Omental fat pad (tissue), 4 donors: ENCODE data around the gene BCR. TPM values are rescaled to one million over a fixed set of nuclear protein-coding genes. Genes with fewer than 3 reads are reported as not detected.
"Not testable (repeated sequence)": the region's sequence is repeated elsewhere in the genome, so short reads cannot be mapped to it uniquely, and the experiment has no call there.

Experiments
- ATAC-seq: fragments of 150-250 bp; one replicate; pipeline ENCODE4 v1.9.1; 2016; ENCODE audit warnings: mild to moderate bottlenecking, moderate library complexity; ENCODE audit not compliant: low FRiP score
- DNase-seq: peaks from one replicate; pipeline ENCODE4 v3.0.0-alpha.2; 2019; ENCODE audit warnings: low spot score
- total RNA-seq, 4 donors: library from RNA; depleted of rRNA; stranded (reverse); fragments of >200 nt; gene quantifications; one replicate each; pipeline ENCODE4 v1.1.0, GENCODE V29; 2016
- TF ChIP-seq, protein P1 (sequence below), 3 donors: fragments of 450-650 bp; IDR thresholded peaks; one replicate each; pipeline ENCODE4 v1.5.1; 2016 to 2017; ENCODE audit warnings: antibody characterized with exemption in 3 of 3, mild to moderate bottlenecking in 3 of 3, moderate library complexity in 2 of 3

The BCR gene
- total RNA-seq, 4 donors from 2014 or later = 34.8 to 128 (median 51.4) TPM

DNA sequence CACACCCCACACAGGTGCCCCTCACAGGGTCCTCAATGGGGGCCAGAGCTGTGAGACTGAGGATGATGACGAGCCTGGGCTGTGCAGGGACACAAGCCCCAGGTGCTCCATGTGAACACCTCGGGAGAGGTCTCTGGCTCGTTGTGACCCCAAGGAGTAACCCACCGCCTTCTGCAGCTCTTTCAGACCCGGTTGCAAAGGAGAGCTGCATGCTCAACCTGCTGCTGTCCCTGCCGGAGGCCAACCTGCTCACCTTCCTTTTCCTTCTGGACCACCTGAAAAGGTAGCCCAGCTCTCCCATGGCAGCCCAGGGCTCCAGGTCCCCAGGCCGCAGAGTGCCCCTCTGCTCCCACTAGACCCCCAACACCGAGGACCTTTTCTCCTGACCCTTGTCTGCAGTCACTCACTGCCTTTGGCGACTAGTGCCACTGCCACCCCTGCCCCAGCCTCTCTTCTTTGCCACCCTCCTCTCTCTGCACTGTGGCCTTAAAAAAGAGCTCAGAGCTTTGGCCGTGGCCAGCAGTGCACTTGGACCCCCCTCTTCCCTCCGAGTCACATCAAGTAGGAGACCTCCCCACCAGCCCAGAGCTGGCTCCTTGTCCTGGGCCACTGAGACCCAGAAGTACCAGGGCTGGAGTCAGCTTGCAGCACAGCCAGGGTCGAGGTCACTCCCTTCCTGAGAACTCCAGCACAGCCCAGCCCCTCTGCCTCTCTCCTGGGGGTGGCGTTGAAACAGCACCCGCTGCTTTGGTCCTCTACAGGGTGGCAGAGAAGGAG lies 133.7 kb downstream of the BCR start:
- no peak for DNase-seq
- ATAC-seq = peak; percentile 37
- TF ChIP-seq, protein P1, sequence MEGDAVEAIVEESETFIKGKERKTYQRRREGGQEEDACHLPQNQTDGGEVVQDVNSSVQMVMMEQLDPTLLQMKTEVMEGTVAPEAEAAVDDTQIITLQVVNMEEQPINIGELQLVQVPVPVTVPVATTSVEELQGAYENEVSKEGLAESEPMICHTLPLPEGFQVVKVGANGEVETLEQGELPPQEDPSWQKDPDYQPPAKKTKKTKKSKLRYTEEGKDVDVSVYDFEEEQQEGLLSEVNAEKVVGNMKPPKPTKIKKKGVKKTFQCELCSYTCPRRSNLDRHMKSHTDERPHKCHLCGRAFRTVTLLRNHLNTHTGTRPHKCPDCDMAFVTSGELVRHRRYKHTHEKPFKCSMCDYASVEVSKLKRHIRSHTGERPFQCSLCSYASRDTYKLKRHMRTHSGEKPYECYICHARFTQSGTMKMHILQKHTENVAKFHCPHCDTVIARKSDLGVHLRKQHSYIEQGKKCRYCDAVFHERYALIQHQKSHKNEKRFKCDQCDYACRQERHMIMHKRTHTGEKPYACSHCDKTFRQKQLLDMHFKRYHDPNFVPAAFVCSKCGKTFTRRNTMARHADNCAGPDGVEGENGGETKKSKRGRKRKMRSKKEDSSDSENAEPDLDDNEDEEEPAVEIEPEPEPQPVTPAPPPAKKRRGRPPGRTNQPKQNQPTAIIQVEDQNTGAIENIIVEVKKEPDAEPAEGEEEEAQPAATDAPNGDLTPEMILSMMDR (IDR thresholded peaks at IDR 0.05) = no peak

- ATAC-seq (peak; percentile 59), DNase-seq (peak; percentile 48)
- TF ChIP-seq, protein P1 (IDR thresholded peaks at IDR 0.05) = peak in 1 of 3 donors; percentile 3
These were observed 135.1 kb downstream of the BCR start for GRCh38 chr22:23315341-23315917.

DNA sequence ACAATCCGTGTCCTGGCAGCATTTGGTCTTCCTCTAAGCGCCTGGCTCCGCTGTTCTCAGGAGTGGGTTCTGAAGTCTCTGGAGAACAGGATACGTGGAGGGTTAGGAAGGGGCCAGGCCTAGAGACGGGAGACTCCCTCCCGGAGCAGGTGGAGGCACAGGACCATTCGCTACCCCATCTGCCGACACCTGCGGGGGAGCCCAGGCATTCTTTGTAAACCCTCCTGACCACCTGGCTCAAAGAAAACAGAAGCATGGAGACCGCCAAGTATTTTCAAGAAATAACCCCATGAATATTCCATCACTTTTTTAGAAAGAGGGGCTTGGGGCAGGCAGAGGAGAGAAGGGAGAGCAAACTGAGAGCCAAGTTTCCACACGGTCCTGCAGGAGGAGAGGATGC lies 136.3 kb downstream of the BCR start:
- not testable (repeated sequence) for DNase-seq

DNA sequence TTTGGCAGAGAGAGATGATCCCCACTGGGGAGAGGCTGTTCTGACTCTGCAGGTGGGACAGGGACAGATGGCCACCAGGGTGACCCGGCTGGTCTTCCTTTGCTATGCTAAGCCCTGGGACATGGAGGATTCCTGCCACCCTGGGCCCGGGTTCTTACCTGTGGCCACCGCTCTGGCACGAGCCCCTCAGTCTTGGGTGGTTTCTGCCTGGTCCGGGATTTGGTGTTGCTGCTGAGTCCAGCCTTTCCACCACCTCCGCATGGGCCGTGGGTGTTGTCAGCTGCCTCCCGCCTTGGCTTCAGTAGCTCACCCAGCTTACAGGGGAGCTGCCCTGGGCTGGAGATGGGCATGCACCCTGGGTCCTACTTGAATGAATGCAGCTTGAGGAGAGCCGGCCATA lies 138.0 kb downstream of the BCR start:
- DNase-seq, ATAC-seq: not testable (repeated sequence)

More for the DNA sequence above, 136.3 kb downstream of the BCR start:
- ATAC-seq = not testable (repeated sequence)

DNA sequence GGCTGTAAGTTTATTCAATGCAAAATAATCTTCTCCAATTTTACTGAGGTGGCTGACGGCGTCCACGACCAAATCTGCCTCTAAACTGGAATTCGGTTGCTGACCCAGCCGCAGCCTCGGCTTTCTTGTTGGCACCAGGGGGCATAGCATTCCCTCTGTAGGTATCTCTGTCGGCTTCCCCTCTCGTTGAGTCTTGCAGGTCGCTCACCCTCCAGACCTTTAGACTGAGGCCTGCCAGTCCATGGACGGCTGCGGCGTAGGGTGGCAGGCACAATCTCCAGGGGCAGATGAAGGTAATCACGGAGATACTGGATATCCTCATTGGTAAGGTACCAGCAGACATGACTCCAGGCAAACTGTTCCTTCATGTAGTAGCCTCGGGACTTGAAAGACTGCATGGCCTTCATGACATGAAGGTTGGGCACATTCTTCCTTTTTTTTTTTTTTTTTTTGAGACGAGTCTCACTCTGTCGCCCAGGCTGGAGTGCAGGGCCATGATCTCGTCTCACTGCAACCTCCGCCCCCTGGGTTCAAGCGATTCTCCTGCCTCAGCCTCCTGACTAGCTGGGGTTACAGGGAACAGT lies 142.3 kb downstream of the BCR start:
- ATAC-seq, DNase-seq: not testable (repeated sequence)

- not testable (repeated sequence) for ATAC-seq, DNase-seq
These were observed 143.8 kb downstream of the BCR start for GRCh38 chr22:23323960-23324688.

DNA sequence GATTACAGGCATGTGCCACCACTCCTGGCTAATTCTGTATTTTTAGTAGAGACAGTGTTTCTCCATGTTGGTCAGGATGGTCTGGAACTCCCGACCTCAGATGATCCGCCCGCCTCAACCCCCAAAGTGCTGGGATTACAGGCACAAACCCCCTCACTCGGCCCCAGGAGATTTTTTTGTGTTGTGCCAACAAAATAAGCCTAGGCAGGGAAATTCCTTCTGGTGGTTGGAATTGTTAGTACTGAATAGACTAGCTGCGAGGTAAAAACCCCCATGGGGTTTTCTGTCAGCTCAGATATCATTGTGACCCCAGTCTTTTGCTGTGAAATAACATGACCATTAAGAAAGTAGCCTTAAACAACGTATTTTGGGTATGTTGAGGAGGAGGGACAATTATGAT lies 144.9 kb downstream of the BCR start:
- no peak for ATAC-seq
- no peak for DNase-seq
- TF ChIP-seq, protein P1 (IDR thresholded peaks at IDR 0.05) = no peak

GRCh38 chr22:23333822-23334221 lies 153.5 kb downstream of the BCR start:
- DNase-seq, ATAC-seq: not testable (repeated sequence)

DNA sequence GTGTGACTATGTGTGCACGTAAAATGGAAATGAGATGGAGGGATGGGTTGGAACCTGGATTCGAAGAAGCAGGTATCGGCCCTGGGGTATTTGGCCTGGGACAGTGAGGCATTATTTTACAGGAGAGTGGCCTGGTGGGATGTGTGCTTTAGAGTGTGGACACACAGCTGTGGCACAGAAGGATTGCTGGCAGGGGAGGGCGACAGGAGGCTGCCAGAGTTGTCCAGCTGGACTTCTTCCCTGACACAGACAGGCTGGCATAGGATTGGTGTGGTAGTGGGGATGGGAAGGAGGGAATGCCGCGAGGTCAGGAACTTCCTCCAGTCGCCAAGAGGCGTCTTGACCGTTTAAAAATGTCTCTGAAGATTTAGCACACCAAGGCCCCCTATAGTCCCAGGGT lies 157.4 kb downstream of the BCR start:
- not testable (repeated sequence) for DNase-seq, ATAC-seq

- not testable (repeated sequence) for ATAC-seq, DNase-seq
These were observed 161.8 kb downstream of the BCR start for GRCh38 chr22:23341942-23342695.
